GM12874 (cell line): ENCODE results near the gene SLC12A8.

Experiments used
- CTCF ChIP-seq: IDR thresholded peaks from 2 replicates; pipeline ENCODE4 v1.5.1; 2011; ENCODE audit warnings: low read depth, mild to moderate bottlenecking, control low read depth, low read length, moderate library complexity; ENCODE audit not compliant: insufficient read depth

SLC12A8 gene

GRCh38 chr3:125191256-125191655, 21.3 kb downstream of the SLC12A8 start:
- no peak for TF ChIP-seq CTCF

GRCh38 chr3:125190786-125191185, 21.8 kb downstream of the SLC12A8 start:
- TF ChIP-seq CTCF, result no peak

- TF ChIP-seq CTCF, result no peak
Observed at GRCh38 chr3:125189378-125190165, 23.0 kb downstream of the SLC12A8 start.

- TF ChIP-seq CTCF, result no peak
Observed at GRCh38 chr3:125188955-125189354, 23.6 kb downstream of the SLC12A8 start.

GRCh38 chr3:125187599-125187910, 25.0 kb downstream of the SLC12A8 start:
- TF ChIP-seq CTCF, result no peak

GRCh38 chr3:125186800-125187598, 25.5 kb downstream of the SLC12A8 start:
- no peak for TF ChIP-seq CTCF

- no peak for TF ChIP-seq CTCF
Observed at GRCh38 chr3:125186261-125186787, 26.2 kb downstream of the SLC12A8 start.
